Thyroid gland (tissue), 4 donors: ENCODE measurements around the gene MATN4. TPM values are rescaled to one million over a fixed set of nuclear protein-coding genes. Genes with fewer than 3 reads are reported as not detected.

Experiments used
- DNase-seq, 2 donors: peaks; one replicate each; pipeline ENCODE4 v3.0.0-alpha.2; 2019
- H3K27ac ChIP-seq, 3 donors: fragments of 200-600 bp; sonication (generic); 1 replicate in 2 of 3; 2 replicates in 1 of 3; pipeline ENCODE4 v1.5.1; 2016 to 2019; ENCODE audit warnings: mild to moderate bottlenecking in 1 of 3, moderate library complexity in 1 of 3
- H3K27me3 ChIP-seq: fragments of 200-600 bp; sonication (generic); one replicate; pipeline ENCODE4 v1.5.1; 2019
- H3K36me3 ChIP-seq, 2 donors: fragments of 200-600 bp; sonication (generic); one replicate each; pipeline ENCODE4 v1.5.1; 2016 to 2019
- H3K4me1 ChIP-seq, 2 donors: fragments of 200-600 bp; sonication (generic); one replicate each; pipeline ENCODE4 v1.5.1; 2017 to 2019
- H3K4me3 ChIP-seq, 3 donors: fragments of 200-600 bp; sonication (generic); replicated peaks in 1 of 3; 1 replicate in 2 of 3; 2 replicates in 1 of 3; pipeline ENCODE4 v1.5.1; 2016; ENCODE audit warnings: mild to moderate bottlenecking in 1 of 3
- H3K9me3 ChIP-seq: fragments of 200-600 bp; sonication (generic); one replicate; pipeline ENCODE4 v1.5.1; 2017
- POLR2A ChIP-seq, 2 donors: fragments of 450-650 bp; IDR thresholded peaks; one replicate each; pipeline ENCODE4 v1.6.1; 2017; ENCODE audit warnings: antibody characterized with exemption in 2 of 2, mild to moderate bottlenecking in 2 of 2, moderate library complexity in 1 of 2
- WGBS, 2 donors: methylation state at CpG; one replicate each; pipeline ENCODE4 v1.1.5; 2017; 5-methylcytosine and 5-hydroxymethylcytosine counted together
- intact Hi-C: fragments of 100-400 bp; cut with DNase I; formaldehyde crosslinking; loops from one replicate; pipeline ENCODE4 v1.15.1; 2023
- total RNA-seq, 4 donors: library from RNA; depleted of rRNA; stranded (reverse); fragments of >200 nt; gene quantifications; one replicate each; pipeline ENCODE4 v1.2.3, GENCODE V29; 2016
- TF ChIP-seq, protein P1 (sequence below), 6 experiments: fragments of 200-600 bp in 3 of 6; fragments of 450-650 bp in 3 of 6; sonication (generic) in 3 of 6; IDR thresholded peaks; one replicate each; pipeline ENCODE4 v1.5.1; 2016 to 2019; ENCODE audit warnings: antibody characterized with exemption in 6 of 6, mild to moderate bottlenecking in 2 of 6, inconsistent platforms in 1 of 6, moderate library complexity in 1 of 6

Gene MATN4
- total RNA-seq, 4 donors from 2014 or later, result 1.2 TPM; not detected in 3

DNA sequence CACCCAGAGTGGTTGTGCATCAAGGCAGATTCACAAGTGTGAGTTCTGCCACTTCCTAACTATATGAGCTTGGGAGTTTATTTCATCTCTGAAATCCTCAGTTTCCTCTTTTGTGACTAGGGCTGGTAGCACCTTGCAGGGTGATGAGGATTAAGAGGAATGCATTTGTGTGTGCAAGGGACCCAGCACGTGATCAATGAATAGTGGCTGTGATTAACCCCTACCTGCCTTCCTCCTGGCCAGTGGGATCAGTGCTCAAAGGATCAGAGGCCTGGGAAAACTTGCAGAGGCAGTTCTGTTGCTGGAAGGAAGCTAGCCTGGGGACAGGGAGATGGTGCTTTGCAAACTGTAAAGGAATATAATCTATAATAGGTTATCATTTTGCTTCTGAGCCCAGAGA is 32.9 kb upstream of the MATN4 start:
- H3K4me1 ChIP-seq, result peaks cover 91 to 99% of the 10 kb centered on the region in 2 donors
- H3K27ac ChIP-seq, result peak overlapping the region; percentile 93 to 98 (median 97)
- intact Hi-C loops, result no loop called here
- no peaks in the 10 kb centered on the region for H3K9me3 ChIP-seq
- H3K27me3 ChIP-seq, result no peaks in the 10 kb centered on the region
- no peak overlapping the region for H3K4me3 ChIP-seq
- no peaks in the 10 kb centered on the region for H3K36me3 ChIP-seq
- DNase-seq, result peak; percentile 27 to 41
- 18 to 21% methylated on average over 1 of the region's 1 CpG for WGBS, 2 donors
- TF ChIP-seq, protein P1, sequence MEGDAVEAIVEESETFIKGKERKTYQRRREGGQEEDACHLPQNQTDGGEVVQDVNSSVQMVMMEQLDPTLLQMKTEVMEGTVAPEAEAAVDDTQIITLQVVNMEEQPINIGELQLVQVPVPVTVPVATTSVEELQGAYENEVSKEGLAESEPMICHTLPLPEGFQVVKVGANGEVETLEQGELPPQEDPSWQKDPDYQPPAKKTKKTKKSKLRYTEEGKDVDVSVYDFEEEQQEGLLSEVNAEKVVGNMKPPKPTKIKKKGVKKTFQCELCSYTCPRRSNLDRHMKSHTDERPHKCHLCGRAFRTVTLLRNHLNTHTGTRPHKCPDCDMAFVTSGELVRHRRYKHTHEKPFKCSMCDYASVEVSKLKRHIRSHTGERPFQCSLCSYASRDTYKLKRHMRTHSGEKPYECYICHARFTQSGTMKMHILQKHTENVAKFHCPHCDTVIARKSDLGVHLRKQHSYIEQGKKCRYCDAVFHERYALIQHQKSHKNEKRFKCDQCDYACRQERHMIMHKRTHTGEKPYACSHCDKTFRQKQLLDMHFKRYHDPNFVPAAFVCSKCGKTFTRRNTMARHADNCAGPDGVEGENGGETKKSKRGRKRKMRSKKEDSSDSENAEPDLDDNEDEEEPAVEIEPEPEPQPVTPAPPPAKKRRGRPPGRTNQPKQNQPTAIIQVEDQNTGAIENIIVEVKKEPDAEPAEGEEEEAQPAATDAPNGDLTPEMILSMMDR (IDR thresholded peaks at IDR 0.05), result no peak
- peak in 1 of 2 donors; percentile 5 for TF ChIP-seq POLR2A (IDR thresholded peaks at IDR 0.05)

DNA sequence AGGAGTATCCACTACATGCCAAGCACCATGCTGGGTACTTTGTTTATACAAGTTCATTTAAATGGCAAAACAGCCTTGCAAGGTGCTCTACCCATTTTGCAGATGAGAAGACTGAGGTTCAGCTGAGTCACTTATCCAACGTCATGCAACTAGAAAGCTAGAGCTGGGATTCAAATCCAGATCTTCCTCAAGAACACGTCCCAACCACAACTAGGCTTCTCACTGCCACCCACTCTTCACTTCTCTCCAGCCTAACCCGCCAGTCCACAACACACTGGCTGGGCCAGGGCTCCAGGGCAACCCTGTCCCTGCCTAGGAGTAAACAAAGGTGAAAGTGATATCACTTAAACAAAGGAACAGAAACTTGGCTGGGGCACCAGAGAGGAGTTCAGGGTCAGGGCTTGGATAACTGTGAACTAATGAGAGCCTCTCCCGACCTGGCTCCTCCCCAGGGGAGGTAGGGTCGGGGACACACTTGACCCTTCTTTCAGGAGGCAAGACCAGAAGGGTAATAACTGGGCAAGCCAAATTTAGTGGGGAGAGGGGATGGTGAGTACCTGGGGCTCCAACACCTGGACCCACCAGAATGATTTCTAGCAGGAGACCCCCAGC is 32.2 kb upstream of the MATN4 start:
- no peak overlapping the region for H3K4me3 ChIP-seq
- peak overlapping the region; percentile 93 to 98 (median 97) for H3K27ac ChIP-seq
- TF ChIP-seq POLR2A (IDR thresholded peaks at IDR 0.05), result no peak
- TF ChIP-seq, protein P1 (IDR thresholded peaks at IDR 0.05), result no peak
- H3K4me1 ChIP-seq, result peaks cover 85 to 94% of the 10 kb centered on the region in 2 donors
- 55 to 61% methylated on average over 5 of the region's 5 CpGs for WGBS, 2 donors
- H3K27me3 ChIP-seq, result no peaks in the 10 kb centered on the region
- intact Hi-C loops, result no loop called here
- peak; percentile 57 to 70 for DNase-seq
- H3K9me3 ChIP-seq, result no peaks in the 10 kb centered on the region
- peaks cover 0 to 4% of the 10 kb centered on the region in 2 donors for H3K36me3 ChIP-seq

DNA sequence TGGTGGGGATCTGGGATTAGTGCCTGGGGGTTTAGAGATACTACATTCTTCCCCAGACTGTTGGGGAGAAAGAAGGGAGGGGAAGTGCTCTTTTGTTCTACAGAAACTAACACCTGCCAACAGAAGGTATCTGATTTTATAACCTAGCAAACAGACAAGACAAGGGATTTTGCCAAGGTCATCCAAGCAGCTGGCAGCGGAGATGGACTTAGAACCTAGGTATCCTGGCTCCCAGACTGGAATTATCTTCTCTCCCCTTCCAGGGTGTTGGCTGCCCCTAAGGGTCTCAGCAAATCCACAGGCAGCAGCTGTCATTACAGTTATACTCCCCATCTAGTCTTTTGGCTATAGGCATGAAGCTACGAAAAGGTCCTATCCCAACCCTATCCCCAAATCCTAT is 31.7 kb upstream of the MATN4 start:
- Histone ChIP-seq H3K27me3 (no peaks in the 10 kb centered on the region), H3K4me3 (no peak overlapping the region), H3K9me3 (no peaks in the 10 kb centered on the region), H3K36me3 (peaks cover 3 to 4% of the 10 kb centered on the region in 2 donors), H3K27ac (peak overlapping the region; percentile 93 to 98 (median 97)), H3K4me1 (peaks cover 80 to 88% of the 10 kb centered on the region in 2 donors)
- intact Hi-C loops, result no loop called here
- 96 to 100% methylated on average over 2 of the region's 2 CpGs for WGBS, 2 donors
- no peak for DNase-seq
- no peak for TF ChIP-seq POLR2A (IDR thresholded peaks at IDR 0.05)

DNA sequence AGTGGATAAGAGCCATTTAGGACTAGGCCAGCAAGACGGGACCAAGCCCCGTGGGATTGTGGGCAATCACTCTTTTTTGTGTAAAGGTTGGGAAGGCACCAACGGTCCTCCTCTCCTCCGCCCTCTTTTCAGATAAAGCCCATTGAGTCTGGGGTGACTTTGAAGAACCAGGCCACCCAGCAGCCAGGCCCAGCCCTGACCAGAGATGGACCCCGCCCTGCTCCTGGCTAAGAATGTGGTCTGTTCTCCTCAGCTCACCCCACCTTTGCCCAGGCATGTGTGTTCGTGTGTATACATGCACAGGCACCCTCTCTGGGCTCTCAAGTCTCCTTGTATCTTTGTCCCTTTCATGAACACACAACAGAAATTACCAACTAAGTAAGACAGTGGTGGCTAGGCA is 31.0 kb upstream of the MATN4 start:
- 85 to 97% methylated on average over 3 to 6 of the region's 6 CpGs for WGBS, 2 donors
- no peak overlapping the region for H3K4me3 ChIP-seq
- peaks cover 73 to 81% of the 10 kb centered on the region in 2 donors for H3K4me1 ChIP-seq
- H3K27ac ChIP-seq, result peak overlapping the region; percentile 79 to 97 (median 93)
- no peaks in the 10 kb centered on the region for H3K27me3 ChIP-seq
- peaks cover 3 to 4% of the 10 kb centered on the region in 2 donors for H3K36me3 ChIP-seq
- no peak for DNase-seq
- intact Hi-C loops, result no loop called here
- H3K9me3 ChIP-seq, result no peaks in the 10 kb centered on the region
- TF ChIP-seq, protein P1 (IDR thresholded peaks at IDR 0.05), result no peak
- TF ChIP-seq POLR2A (IDR thresholded peaks at IDR 0.05), result no peak

DNA sequence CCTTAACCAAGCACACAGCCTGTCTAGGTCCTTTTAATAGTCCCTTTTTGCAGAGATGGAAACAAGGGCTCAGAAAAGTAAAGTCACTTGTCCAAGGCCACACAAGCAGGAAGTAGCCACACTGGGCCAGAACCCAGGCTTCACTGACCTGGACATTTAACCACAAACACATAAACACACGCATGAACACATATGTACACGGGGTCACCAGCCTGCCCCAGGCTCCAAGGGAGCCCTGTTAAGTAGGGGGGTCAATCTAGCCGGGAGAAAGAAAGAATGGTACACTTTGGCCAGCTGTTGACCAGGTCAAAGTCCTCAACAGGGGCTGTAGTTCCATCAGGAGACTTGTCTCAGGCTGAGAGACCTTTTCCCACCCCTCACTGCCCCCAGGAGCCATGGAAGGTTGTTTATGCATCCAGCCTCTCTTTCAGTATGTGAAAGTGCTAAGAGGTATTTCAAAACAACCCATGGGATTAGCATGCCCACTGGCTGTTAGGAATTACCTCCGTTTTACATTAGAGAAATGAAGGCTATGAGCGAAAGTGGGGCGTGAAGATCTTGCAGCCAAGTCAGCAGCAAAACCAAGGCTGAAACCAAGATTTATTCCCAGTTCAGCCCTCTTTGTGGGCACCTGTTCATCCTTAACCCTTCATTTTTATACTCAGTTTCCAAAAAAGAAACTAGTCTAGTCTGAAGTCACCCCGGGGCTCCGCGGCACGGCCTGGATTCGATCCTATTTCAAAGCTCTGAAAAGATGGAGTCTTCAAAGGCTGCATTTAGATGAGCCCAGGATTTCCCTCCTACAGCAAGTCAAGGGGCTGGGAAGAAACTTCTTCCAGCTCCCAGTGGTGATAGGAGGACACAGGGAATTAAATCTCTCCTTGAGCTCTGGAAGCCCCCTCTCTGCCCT is 30.3 kb upstream of the MATN4 start:
- Histone ChIP-seq H3K27ac (peak overlapping the region; percentile 79 to 97 (median 93)), H3K27me3 (no peaks in the 10 kb centered on the region), H3K4me3 (no peak overlapping the region), H3K36me3 (peaks cover 3 to 4% of the 10 kb centered on the region in 2 donors), H3K9me3 (no peaks in the 10 kb centered on the region), H3K4me1 (peaks cover 66 to 74% of the 10 kb centered on the region in 2 donors)
- WGBS, 2 donors, result 89 to 90% methylated on average over 11 of the region's 11 CpGs
- intact Hi-C loops, result no loop called here
- TF ChIP-seq POLR2A (IDR thresholded peaks at IDR 0.05), result no peak
- TF ChIP-seq, protein P1 (IDR thresholded peaks at IDR 0.05), result no peak
- DNase-seq, result no peak
